Activated effector memory CD4-positive, alpha-beta T cell treated with anti-CD3 and anti-CD28 coated beads, Interleukin-2, amount 50 U/mL, for 16 hours (primary cell): ENCODE results near the gene PCYT2.

Experiments
- DNase-seq: peaks from one replicate; pipeline ENCODE4 v3.0.0-alpha.2; 2020

The PCYT2 gene

DNA sequence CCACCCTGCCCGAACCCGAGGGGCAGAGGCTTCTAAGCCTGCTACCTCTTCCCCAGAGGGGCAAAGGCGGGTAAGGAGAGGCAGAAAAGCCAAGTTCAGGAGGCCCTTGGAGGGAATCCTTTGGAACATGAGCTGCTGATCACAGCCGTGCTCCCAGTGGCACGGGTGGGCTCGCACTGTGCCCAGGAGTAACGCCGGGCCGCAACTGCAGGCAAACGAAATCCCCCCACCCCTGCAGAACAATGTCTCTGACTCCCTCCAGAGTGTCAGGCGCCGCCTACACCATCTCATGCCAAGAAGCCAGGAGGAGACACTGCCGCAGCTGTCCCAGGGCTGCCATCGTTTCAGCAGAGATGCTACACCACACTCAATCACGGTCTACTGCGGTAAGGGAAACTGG, 59.8 kb downstream of the PCYT2 start:
- no peak for DNase-seq
